DND-41 (cell line): ENCODE results near the gene TMEM163.

Experiments
- EZH2 ChIP-seq: IDR thresholded peaks from 3 replicates; pipeline ENCODE4 v1.6.1; 2012; ENCODE audit warnings: borderline replicate concordance, low read depth, mild to moderate bottlenecking, moderate library complexity, low read length, inconsistent platforms; ENCODE audit not compliant: severe bottlenecking
- TF ChIP-seq, protein P1 (sequence below): IDR thresholded peaks from 2 replicates; pipeline ENCODE4 v1.5.1; 2012; ENCODE audit warnings: borderline replicate concordance, low read length, moderate library complexity, mild to moderate bottlenecking; ENCODE audit not compliant: poor library complexity, severe bottlenecking; ENCODE audit errors: extremely low read depth

DNA sequence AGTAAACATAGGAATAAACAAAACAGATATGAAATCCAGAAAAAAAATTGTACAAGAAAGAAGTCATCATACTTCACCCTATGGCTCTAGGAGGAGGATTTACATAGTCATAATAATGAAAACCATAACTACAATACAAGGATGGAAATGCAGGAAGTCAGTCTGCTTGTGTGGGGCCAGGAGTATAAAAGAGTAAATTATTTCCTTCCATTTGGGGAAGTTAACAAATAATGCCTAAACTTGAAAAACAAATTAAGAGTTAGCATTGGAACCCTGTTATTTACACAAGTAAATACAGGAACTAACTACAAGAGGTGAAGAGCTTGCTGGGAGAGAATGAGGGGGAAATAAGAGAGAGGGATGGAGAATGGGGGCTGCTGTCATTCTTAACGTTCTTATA is 15.4 kb downstream of the TMEM163 start:
- TF ChIP-seq, protein P1, sequence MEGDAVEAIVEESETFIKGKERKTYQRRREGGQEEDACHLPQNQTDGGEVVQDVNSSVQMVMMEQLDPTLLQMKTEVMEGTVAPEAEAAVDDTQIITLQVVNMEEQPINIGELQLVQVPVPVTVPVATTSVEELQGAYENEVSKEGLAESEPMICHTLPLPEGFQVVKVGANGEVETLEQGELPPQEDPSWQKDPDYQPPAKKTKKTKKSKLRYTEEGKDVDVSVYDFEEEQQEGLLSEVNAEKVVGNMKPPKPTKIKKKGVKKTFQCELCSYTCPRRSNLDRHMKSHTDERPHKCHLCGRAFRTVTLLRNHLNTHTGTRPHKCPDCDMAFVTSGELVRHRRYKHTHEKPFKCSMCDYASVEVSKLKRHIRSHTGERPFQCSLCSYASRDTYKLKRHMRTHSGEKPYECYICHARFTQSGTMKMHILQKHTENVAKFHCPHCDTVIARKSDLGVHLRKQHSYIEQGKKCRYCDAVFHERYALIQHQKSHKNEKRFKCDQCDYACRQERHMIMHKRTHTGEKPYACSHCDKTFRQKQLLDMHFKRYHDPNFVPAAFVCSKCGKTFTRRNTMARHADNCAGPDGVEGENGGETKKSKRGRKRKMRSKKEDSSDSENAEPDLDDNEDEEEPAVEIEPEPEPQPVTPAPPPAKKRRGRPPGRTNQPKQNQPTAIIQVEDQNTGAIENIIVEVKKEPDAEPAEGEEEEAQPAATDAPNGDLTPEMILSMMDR = no peak
- no peak for TF ChIP-seq EZH2
